HCT116 (cell line): Measurements from ENCODE around the gene RSPH9. TPM values are rescaled to one million over a fixed set of nuclear protein-coding genes. Genes with fewer than 3 reads are reported as not detected.

Experiments used
- ATAC-seq: fragments of 200-7000 bp; cut with Tn5 transposase; 2 replicates; pipeline ENCODE4 v1.9.1; 2020; ENCODE audit warnings: mild to moderate bottlenecking, moderate library complexity
- BruUV-seq: library from RNA; stranded (reverse); fragments of 400-500 nt; replicated peaks from 2 replicates; lab custom pipeline; 2021; lab: Mats Ljungman, UMichigan
- CTCF ChIA-PET: fragments of 300-600 bp; sonication (Branson Sonifier 250); formaldehyde crosslinking; loops from one replicate; lab custom pipeline; 2021; ENCODE audit warnings: antibody characterized with exemption; lab: Charles Lee
- POLR2A ChIA-PET: fragments of 300-600, 350-600 bp; sonication (Branson Sonifier 250); formaldehyde crosslinking; loops from one replicate; lab custom pipeline; 2021; ENCODE audit warnings: antibody characterized with exemption; lab: Charles Lee
- RAD21 ChIA-PET, 2 experiments: fragments of 300-600 bp; sonication (Branson Sonifier 250); formaldehyde crosslinking; loops; one replicate each; lab custom pipeline; 2023; ENCODE audit warnings: low total read pairs in 2 of 2; ENCODE audit not compliant: uncharacterized antibody in 2 of 2, unreplicated experiment in 2 of 2, low non-redundant PET in 1 of 2; lab: Charles Lee
- DNase-seq: peaks from one replicate; pipeline ENCODE4 v3.0.0-alpha.2; 2010; ENCODE audit warnings: low read depth, low spot score
- H2AFZ ChIP-seq: fragments of 200-600 bp; shearing (Covaris generic), sonication (generic); 2 replicates; pipeline ENCODE4 v1.6.1; 2017; ENCODE audit warnings: low read depth, mixed run types, mixed read lengths, antibody characterized with exemption, low read length; ENCODE audit not compliant: poor library complexity, severe bottlenecking
- H3K27ac ChIP-seq: 2 replicates; pipeline ENCODE4 v1.5.1; 2012; ENCODE audit warnings: low read depth, low read length
- H3K27me3 ChIP-seq: fragments of 200-600 bp; sonication (generic); 2 replicates; pipeline ENCODE4 v1.6.1; 2016; ENCODE audit warnings: mixed run types, low read length, mixed read lengths; ENCODE audit not compliant: insufficient read depth
- H3K36me3 ChIP-seq, 2 experiments: fragments of 200-500 bp in 1 of 2; fragments of 200-600 bp in 1 of 2; sonication (Bioruptor generic) in 1 of 2; sonication (generic) in 1 of 2; 2 replicates each; pipeline versions ENCODE4 v1.5.1 to v1.6.1; 2014 to 2016; ENCODE audit warnings: low read length in 2 of 2, inconsistent platforms in 1 of 2, mixed read lengths in 1 of 2, mixed run types in 1 of 2; ENCODE audit not compliant: insufficient read depth in 2 of 2, control insufficient read depth in 1 of 2
- H3K4me1 ChIP-seq, 2 experiments: fragments of 200-600 bp in 1 of 2; sonication (generic) in 1 of 2; 2 replicates each; pipeline versions ENCODE4 v1.5.1 to v1.6.1; 2012 to 2017; ENCODE audit warnings: low read length in 2 of 2, inconsistent platforms in 1 of 2, mild to moderate bottlenecking in 1 of 2, mixed read lengths in 1 of 2, mixed run types in 1 of 2, moderate library complexity in 1 of 2; ENCODE audit not compliant: insufficient read depth in 2 of 2, control insufficient read depth in 1 of 2
- H3K4me2 ChIP-seq: fragments of 200-600 bp; sonication (generic); 2 replicates; pipeline ENCODE4 v1.6.1; 2017; ENCODE audit warnings: mixed run types, low read length, mixed read lengths
- H3K4me3 ChIP-seq, 2 experiments: fragments of 200-600 bp in 1 of 2; sonication (generic) in 1 of 2; replicated peaks in 1 of 2; 2 replicates each; pipeline ENCODE4 v1.5.1; 2011 to 2016; ENCODE audit warnings: low read length in 2 of 2, control low read depth in 1 of 2, low read depth in 1 of 2, mild to moderate bottlenecking in 1 of 2, mixed read lengths in 1 of 2, mixed run types in 1 of 2
- H3K79me2 ChIP-seq: fragments of 200-600 bp; sonication (generic); 2 replicates; pipeline ENCODE4 v1.6.1; 2017; ENCODE audit warnings: mild to moderate bottlenecking, mixed run types, low read length, moderate library complexity, mixed read lengths; ENCODE audit not compliant: insufficient read depth
- H3K9ac ChIP-seq: fragments of 200-600 bp; sonication (generic); 2 replicates; pipeline ENCODE4 v1.6.1; 2016; ENCODE audit warnings: low read length, mixed read lengths
- H3K9me2 ChIP-seq: fragments of 200-600 bp; sonication (generic), shearing (Covaris generic); 2 replicates; pipeline ENCODE4 v1.6.1; 2017; ENCODE audit warnings: mixed run types, mild to moderate bottlenecking, moderate library complexity; ENCODE audit not compliant: insufficient read depth
- H3K9me3 ChIP-seq, 2 experiments: fragments of 200-500 bp in 1 of 2; fragments of 200-600 bp in 1 of 2; sonication (Bioruptor generic) in 1 of 2; sonication (generic) in 1 of 2; 2 replicates each; pipeline ENCODE4 v1.6.1; 2014 to 2017; ENCODE audit warnings: low read length in 2 of 2, mixed read lengths in 2 of 2, inconsistent platforms in 1 of 2, low read depth in 1 of 2, mild to moderate bottlenecking in 1 of 2, mixed run types in 1 of 2, moderate library complexity in 1 of 2; ENCODE audit not compliant: control insufficient read depth in 1 of 2, insufficient read depth in 1 of 2
- H4K20me1 ChIP-seq: fragments of 200-600 bp; sonication (generic), shearing (Covaris generic); 2 replicates; pipeline ENCODE4 v1.6.1; 2017; ENCODE audit warnings: mixed run types, mild to moderate bottlenecking, moderate library complexity; ENCODE audit not compliant: insufficient read depth
- CBX3 ChIP-seq: IDR thresholded peaks from 2 replicates; pipeline ENCODE4 v1.6.1; 2012; ENCODE audit warnings: low read depth
- EGR1 ChIP-seq: IDR thresholded peaks from 2 replicates; pipeline ENCODE4 v1.6.1; 2012; ENCODE audit warnings: low read depth
- EZH2 ChIP-seq: fragments of 200-600 bp; sonication (generic); IDR thresholded peaks from 2 replicates; pipeline ENCODE4 v1.6.1; 2017; ENCODE audit warnings: antibody characterized with exemption, mixed run types
- JUND ChIP-seq: IDR thresholded peaks from 2 replicates; pipeline ENCODE4 v1.6.1; 2012
- POLR2A ChIP-seq: IDR thresholded peaks from 2 replicates; pipeline ENCODE4 v1.7.0; 2011; ENCODE audit warnings: borderline replicate concordance; ENCODE audit not compliant: insufficient read depth, insufficient read length; ENCODE audit errors: extremely low read depth
- SIN3A ChIP-seq: IDR thresholded peaks from 2 replicates; pipeline ENCODE4 v1.6.1; 2012; ENCODE audit warnings: low read depth
- SP1 ChIP-seq: IDR thresholded peaks from 2 replicates; pipeline ENCODE4 v1.6.1; 2012; ENCODE audit warnings: low read depth
- SRF ChIP-seq: IDR thresholded peaks from 2 replicates; pipeline ENCODE4 v1.6.1; 2012; ENCODE audit warnings: low read depth
- YY1 ChIP-seq: IDR thresholded peaks from 2 replicates; pipeline ENCODE4 v1.6.1; 2011; ENCODE audit warnings: low read length, low read depth, moderate library complexity, mild to moderate bottlenecking; ENCODE audit not compliant: insufficient replicate concordance; ENCODE audit errors: extremely low read depth
- ZFX ChIP-seq: fragments of 450-650 bp; IDR thresholded peaks from 2 replicates; pipeline ENCODE4 v1.6.1; 2017
- ZNF274 ChIP-seq: fragments of 200-500 bp; sonication (Bioruptor generic); IDR thresholded peaks from 2 replicates; pipeline ENCODE4 v1.6.1; 2014; ENCODE audit warnings: mild to moderate bottlenecking, low read depth, low read length, inconsistent platforms
- intact Hi-C: fragments of 100-400 bp; cut with micrococcal nuclease; formaldehyde crosslinking; loops from 2 replicates; pipeline ENCODE4 v1.10.0; 2022
- total RNA-seq: library from RNA; stranded (reverse); gene quantifications from one replicate; pipeline ENCODE4 v1.2.1, GENCODE V29; 2021; ENCODE audit not compliant: unreplicated experiment
- TF ChIP-seq, protein P1 (sequence below), 3 experiments: fragments of 200-600 bp in 1 of 3; sonication (generic) in 1 of 3; IDR thresholded peaks in 2 of 3; conservative IDR thresholded peaks in 1 of 3; 2 replicates each; pipeline ENCODE4 v1.5.1; 2012 to 2017; ENCODE audit warnings: low read depth in 2 of 3, low read length in 2 of 3, antibody characterized with exemption in 1 of 3, borderline replicate concordance in 1 of 3, control low read depth in 1 of 3, mild to moderate bottlenecking in 1 of 3, mixed read lengths in 1 of 3, mixed run types in 1 of 3, moderate library complexity in 1 of 3; ENCODE audit not compliant: insufficient read depth in 1 of 3
- TF ChIP-seq, protein P2 (sequence below): IDR thresholded peaks from 2 replicates; pipeline ENCODE4 v1.6.1; 2012

Gene RSPH9
- total RNA-seq, 1 experiment from 2014 or later = not detected

DNA sequence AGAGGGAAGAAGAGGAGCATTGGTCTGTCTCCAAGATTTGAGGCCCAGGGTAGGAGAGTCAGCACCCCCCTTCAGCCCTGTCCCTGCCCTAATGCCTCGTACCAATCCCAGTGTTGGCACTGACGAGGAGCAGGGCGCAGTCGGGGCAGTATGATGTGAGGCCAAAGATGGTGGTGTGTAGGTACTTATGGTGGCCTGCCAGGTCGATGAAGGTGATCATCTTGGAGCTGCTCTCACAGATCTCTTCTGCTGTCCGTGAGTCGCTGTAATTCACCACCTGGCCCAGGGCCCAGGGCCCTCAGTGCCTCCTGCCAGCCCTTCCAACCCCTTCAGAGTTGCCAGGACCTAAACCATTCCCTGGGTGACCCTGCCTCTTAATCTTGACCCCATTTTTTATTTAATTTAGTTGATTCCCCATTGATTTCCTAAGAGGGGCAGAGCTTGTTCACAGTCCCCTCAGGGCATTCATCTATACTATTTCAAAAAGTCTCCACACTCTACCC, 20.0 kb upstream of the RSPH9 start:
- POLR2A ChIA-PET = no interaction called here
- no TSS peak for BruUV-seq

DNA sequence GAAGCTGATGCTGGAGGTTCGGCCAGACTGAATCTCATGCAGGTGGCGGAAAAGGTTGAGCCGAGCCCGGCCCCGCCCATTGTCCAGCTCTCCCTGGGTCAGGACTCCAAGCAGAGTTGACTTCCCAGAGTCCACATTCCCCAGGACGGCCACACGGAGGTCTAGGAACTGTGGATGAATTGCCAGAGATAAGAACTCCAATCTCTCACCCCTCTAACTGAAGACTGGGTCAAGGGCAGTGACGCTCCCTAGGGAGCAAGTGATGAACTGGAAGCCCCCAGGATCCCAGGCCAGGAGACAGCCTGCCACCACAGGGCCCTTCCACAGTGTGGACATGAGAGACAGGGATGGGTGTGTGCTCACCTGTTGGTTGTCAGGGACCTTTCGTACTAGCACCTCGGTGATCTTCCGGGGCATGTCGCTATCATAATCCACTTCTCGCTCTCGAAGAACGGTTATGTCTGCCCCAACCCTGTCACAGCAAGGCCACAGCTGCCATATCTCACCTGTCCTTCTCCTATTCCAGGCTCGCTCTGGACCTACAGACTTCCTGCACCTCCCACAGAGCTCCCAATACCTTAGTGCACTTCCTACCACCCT, 19.3 kb upstream of the RSPH9 start:
- no TSS peak for BruUV-seq
- ATAC-seq (no peak), DNase-seq (no peak)
- H3K9me2 ChIP-seq = no peaks in the 10 kb centered on the region
- H2AFZ ChIP-seq = no peak overlapping the region
- no peaks in the 10 kb centered on the region for H4K20me1 ChIP-seq
- H3K27me3 ChIP-seq = no peaks in the 10 kb centered on the region
- ChIA-PET POLR2A (no interaction called here), CTCF (no interaction called here), RAD21 (no interaction called here)
- peaks cover 13 to 25% of the 10 kb centered on the region in 2 experiments for H3K4me1 ChIP-seq
- peaks cover 24% of the 10 kb centered on the region for H3K79me2 ChIP-seq
- H3K4me3 ChIP-seq = no peak overlapping the region
- no peaks in the 10 kb centered on the region for H3K9me3 ChIP-seq
- intact Hi-C loops = loop anchor here (5.0 kb wide), 1 partner anchor 147 kb away; the partner anchor contains the start of gene VEGFA
- TF ChIP-seq POLR2A (no peak), YY1 (no peak), EGR1 (no peak), ZFX (no peak), JUND (no peak), EZH2 (no peak), SRF (no peak), SP1 (no peak)
- TF ChIP-seq, protein P1, sequence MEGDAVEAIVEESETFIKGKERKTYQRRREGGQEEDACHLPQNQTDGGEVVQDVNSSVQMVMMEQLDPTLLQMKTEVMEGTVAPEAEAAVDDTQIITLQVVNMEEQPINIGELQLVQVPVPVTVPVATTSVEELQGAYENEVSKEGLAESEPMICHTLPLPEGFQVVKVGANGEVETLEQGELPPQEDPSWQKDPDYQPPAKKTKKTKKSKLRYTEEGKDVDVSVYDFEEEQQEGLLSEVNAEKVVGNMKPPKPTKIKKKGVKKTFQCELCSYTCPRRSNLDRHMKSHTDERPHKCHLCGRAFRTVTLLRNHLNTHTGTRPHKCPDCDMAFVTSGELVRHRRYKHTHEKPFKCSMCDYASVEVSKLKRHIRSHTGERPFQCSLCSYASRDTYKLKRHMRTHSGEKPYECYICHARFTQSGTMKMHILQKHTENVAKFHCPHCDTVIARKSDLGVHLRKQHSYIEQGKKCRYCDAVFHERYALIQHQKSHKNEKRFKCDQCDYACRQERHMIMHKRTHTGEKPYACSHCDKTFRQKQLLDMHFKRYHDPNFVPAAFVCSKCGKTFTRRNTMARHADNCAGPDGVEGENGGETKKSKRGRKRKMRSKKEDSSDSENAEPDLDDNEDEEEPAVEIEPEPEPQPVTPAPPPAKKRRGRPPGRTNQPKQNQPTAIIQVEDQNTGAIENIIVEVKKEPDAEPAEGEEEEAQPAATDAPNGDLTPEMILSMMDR (IDR thresholded peaks at IDR 0.05 in 2 of 3, conservative IDR thresholded peaks at IDR 0.05 in 1 of 3; ENCODE audit: borderline replicate concordance in 1 of 3, insufficient read depth in 1 of 3, low read depth in 2 of 3, low read length in 2 of 3) = no peak
- TF ChIP-seq, protein P2, sequence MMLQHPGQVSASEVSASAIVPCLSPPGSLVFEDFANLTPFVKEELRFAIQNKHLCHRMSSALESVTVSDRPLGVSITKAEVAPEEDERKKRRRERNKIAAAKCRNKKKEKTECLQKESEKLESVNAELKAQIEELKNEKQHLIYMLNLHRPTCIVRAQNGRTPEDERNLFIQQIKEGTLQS = no peak
- no peak overlapping the region for H3K4me2 ChIP-seq
- no peak overlapping the region for H3K9ac ChIP-seq
- H3K27ac ChIP-seq = no peak overlapping the region
- peaks cover 23 to 49% of the 10 kb centered on the region in 2 experiments; a peak in 3 of 4 replicates for H3K36me3 ChIP-seq

More for the DNA sequence above, 20.0 kb upstream of the RSPH9 start:
- Histone ChIP-seq H3K9me2 (no peaks in the 10 kb centered on the region), H2AFZ (no peak overlapping the region), H3K4me2 (no peak overlapping the region), H3K9me3 (no peaks in the 10 kb centered on the region), H3K27me3 (no peaks in the 10 kb centered on the region), H3K4me1 (peaks cover 10 to 19% of the 10 kb centered on the region in 2 experiments), H3K9ac (no peak overlapping the region), H3K36me3 (peaks cover 25 to 51% of the 10 kb centered on the region in 2 experiments; a peak in 3 of 4 replicates), H3K4me3 (no peak overlapping the region), H4K20me1 (no peaks in the 10 kb centered on the region), H3K79me2 (peaks cover 24% of the 10 kb centered on the region), H3K27ac (no peak overlapping the region)
- no peak for DNase-seq
- intact Hi-C loops = loop anchor here (5.0 kb wide), 1 partner anchor 147 kb away; the partner anchor contains the start of gene VEGFA
- TF ChIP-seq SIN3A (no peak), SRF (no peak), CBX3 (no peak), ZFX (no peak), JUND (no peak), ZNF274 (no peak), EZH2 (no peak)
- CTCF ChIA-PET = no interaction called here
- no peak for ATAC-seq
- RAD21 ChIA-PET = no interaction called here
